SJSA1 (cell line): ENCODE data around the gene TEAD4. TPM values are rescaled to one million over a fixed set of nuclear protein-coding genes. Genes with fewer than 3 reads are reported as not detected.

Experiments used
- DNase-seq, 2 experiments: peaks; one replicate each; pipeline ENCODE4 v3.0.0-alpha.2; 2015 to 2020; ENCODE audit warnings: low spot score in 2 of 2, low read depth in 1 of 2
- H3K27ac ChIP-seq: fragments of 250-450 bp; sonication (Bioruptor Pico); 2 replicates; pipeline ENCODE4 v1.5.1; 2020; ENCODE audit warnings: mild to moderate bottlenecking, moderate library complexity
- H3K27me3 ChIP-seq: fragments of 250-450 bp; sonication (Bioruptor Pico); replicated peaks from 2 replicates; pipeline ENCODE4 v1.5.1; 2020; ENCODE audit warnings: mild to moderate bottlenecking, moderate library complexity
- H3K36me3 ChIP-seq: fragments of 250-450 bp; sonication (Bioruptor Pico); 2 replicates; pipeline ENCODE4 v1.5.1; 2020; ENCODE audit warnings: mild to moderate bottlenecking
- H3K4me1 ChIP-seq: fragments of 250-450 bp; sonication (Bioruptor Pico); replicated peaks from 2 replicates; pipeline ENCODE4 v1.6.1; 2021; ENCODE audit warnings: mild to moderate bottlenecking
- H3K4me3 ChIP-seq: fragments of 250-450 bp; sonication (Bioruptor Pico); 2 replicates; pipeline ENCODE4 v1.5.1; 2020; ENCODE audit warnings: mild to moderate bottlenecking
- H3K9me3 ChIP-seq: fragments of 250-450 bp; sonication (Bioruptor Pico); replicated peaks from 2 replicates; pipeline ENCODE4 v1.5.1; 2020; ENCODE audit warnings: mild to moderate bottlenecking
- total RNA-seq: library from RNA; depleted of rRNA; stranded (reverse); fragments of >200 nt; shearing (Covaris generic); gene quantifications from 2 replicates; pipeline ENCODE4 v1.2.3, GENCODE V29; 2014; rRNA removed

The TEAD4 gene
- 36.6 and 51.2 TPM in 2 replicates for total RNA-seq

- peak within 1 kb of the TSS; percentile 98 for H3K27ac ChIP-seq
- peaks cover 35% of the 10 kb centered on the region for H3K36me3 ChIP-seq
- peaks cover 47% of the 10 kb centered on the region for H3K4me1 ChIP-seq
- H3K27me3 ChIP-seq, result no peaks in the 10 kb centered on the region
- peak within 1 kb of the TSS; percentile 96 for H3K4me3 ChIP-seq
- H3K9me3 ChIP-seq, result 0 out of 2 replicates have a peak, but pooled peaks cover 4% of the 10 kb centered on the region
- DNase-seq, result peak; percentile 81 to 95
Observed at GRCh38 chr12:2959192-2959504, at the start of gene TEAD4. Gene TEAD4, plus strand, starts transcription at chr12:2959397.

- Histone ChIP-seq H3K27me3 (no peaks in the 10 kb centered on the region), H3K36me3 (peaks cover 46% of the 10 kb centered on the region), H3K27ac (no peak overlapping the region), H3K4me1 (no peaks in the 10 kb centered on the region), H3K4me3 (no peak overlapping the region), H3K9me3 (no peaks in the 10 kb centered on the region; the same call in 1 of the 2 replicates)
- DNase-seq, result no peak
Observed at GRCh38 chr12:2912216-2912575, 47.0 kb upstream of the TEAD4 start.

DNA sequence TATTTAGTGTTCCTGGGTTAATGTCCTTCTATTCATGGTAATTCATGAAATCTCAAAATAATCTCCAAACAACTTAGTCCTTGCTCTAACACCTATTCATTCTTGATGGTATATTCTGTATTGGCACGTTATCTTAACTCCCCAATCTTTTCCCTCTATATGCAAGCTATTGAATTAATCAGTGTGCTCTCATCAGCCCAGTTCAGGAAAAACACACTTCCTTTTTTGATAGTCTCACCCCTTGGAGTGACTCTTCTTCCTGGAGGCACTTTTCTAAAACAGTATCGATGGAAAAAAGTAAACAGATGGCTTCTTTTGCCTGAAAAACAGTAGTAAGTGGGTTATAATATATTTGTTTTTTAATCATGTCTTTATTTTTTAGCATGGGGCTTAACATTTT lies 39.9 kb upstream of the TEAD4 start:
- DNase-seq, result no peak
- H3K27me3 ChIP-seq, result no peaks in the 10 kb centered on the region
- no peaks in the 10 kb centered on the region; the same call in 1 of the 2 replicates for H3K9me3 ChIP-seq
- no peak overlapping the region for H3K27ac ChIP-seq
- peaks cover 66% of the 10 kb centered on the region for H3K36me3 ChIP-seq
- no peak overlapping the region for H3K4me3 ChIP-seq
- peaks cover 8% of the 10 kb centered on the region for H3K4me1 ChIP-seq

DNA sequence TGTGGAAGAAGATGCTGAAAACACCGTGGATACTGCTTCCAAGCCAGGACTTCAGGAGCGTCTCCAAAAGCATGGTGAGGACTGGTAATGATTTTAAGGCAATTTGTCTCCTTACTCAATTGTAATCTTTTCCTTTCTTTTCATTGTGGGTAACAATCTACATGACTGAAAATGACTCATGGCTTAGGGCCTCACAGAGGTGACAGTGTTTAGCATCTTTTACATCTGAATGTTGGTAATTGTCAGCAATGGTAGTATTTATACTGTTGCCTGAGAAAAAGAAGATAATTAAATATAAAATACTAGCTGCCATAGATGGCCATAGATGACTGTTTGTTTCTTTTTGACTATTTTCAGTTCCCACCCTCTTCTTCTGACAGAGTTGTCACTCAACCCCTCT lies 36.9 kb upstream of the TEAD4 start:
- Histone ChIP-seq H3K4me1 (peaks cover 18% of the 10 kb centered on the region), H3K9me3 (no peaks in the 10 kb centered on the region), H3K4me3 (no peak overlapping the region), H3K36me3 (peaks cover 66% of the 10 kb centered on the region), H3K27me3 (no peaks in the 10 kb centered on the region), H3K27ac (no peak overlapping the region)
- DNase-seq, result peak in 1 of 2 experiments; percentile 28

- no peak overlapping the region for H3K4me3 ChIP-seq
- peaks cover 71% of the 10 kb centered on the region for H3K36me3 ChIP-seq
- no peak for DNase-seq
- H3K27ac ChIP-seq, result no peak overlapping the region
- no peaks in the 10 kb centered on the region for H3K9me3 ChIP-seq
- H3K4me1 ChIP-seq, result peaks cover 18% of the 10 kb centered on the region
- no peaks in the 10 kb centered on the region for H3K27me3 ChIP-seq
Observed at GRCh38 chr12:2923057-2923456, 36.1 kb upstream of the TEAD4 start.

GRCh38 chr12:2924019-2924418 lies 35.2 kb upstream of the TEAD4 start:
- H3K9me3 ChIP-seq, result no peaks in the 10 kb centered on the region
- H3K36me3 ChIP-seq, result peaks cover 78% of the 10 kb centered on the region
- no peak overlapping the region for H3K4me3 ChIP-seq
- no peaks in the 10 kb centered on the region for H3K27me3 ChIP-seq
- DNase-seq, result no peak
- H3K4me1 ChIP-seq, result peaks cover 18% of the 10 kb centered on the region
- no peak overlapping the region for H3K27ac ChIP-seq

GRCh38 chr12:2925322-2925995 lies 33.7 kb upstream of the TEAD4 start:
- H3K4me1 ChIP-seq, result peaks cover 18% of the 10 kb centered on the region
- H3K36me3 ChIP-seq, result peaks cover 82% of the 10 kb centered on the region
- H3K4me3 ChIP-seq, result no peak overlapping the region
- no peaks in the 10 kb centered on the region for H3K27me3 ChIP-seq
- H3K9me3 ChIP-seq, result no peaks in the 10 kb centered on the region
- no peak overlapping the region for H3K27ac ChIP-seq
- DNase-seq, result peak in 1 of 2 experiments; percentile 13

GRCh38 chr12:2930865-2931264 lies 28.3 kb upstream of the TEAD4 start:
- peaks cover 85% of the 10 kb centered on the region for H3K36me3 ChIP-seq
- H3K27me3 ChIP-seq, result no peaks in the 10 kb centered on the region
- no peak overlapping the region for H3K27ac ChIP-seq
- H3K4me1 ChIP-seq, result peaks cover under 1% of the 10 kb centered on the region
- H3K9me3 ChIP-seq, result no peaks in the 10 kb centered on the region
- no peak for DNase-seq
- H3K4me3 ChIP-seq, result no peak overlapping the region

DNA sequence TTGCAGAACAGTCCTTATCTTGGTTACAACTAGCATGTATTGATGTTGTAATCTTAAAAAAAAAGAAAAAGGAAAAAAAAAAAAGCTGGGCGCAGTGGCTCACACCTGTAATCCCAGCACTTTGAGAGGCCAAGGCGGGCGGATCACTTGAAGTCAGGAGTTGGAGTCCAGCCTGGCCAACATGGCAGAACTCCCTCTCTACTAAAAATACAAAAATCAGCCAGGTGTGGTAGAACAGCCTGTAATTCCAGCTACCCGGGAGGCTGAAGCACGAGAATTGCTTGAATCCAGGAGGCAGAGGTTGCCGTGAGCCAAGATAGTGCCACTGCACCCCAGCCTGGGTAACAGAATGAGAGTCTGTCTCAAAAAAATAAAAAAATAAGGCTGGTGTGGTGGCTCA lies 25.6 kb upstream of the TEAD4 start:
- no peak for DNase-seq
- Histone ChIP-seq H3K27ac (no peak overlapping the region), H3K36me3 (peaks cover 79% of the 10 kb centered on the region), H3K27me3 (no peaks in the 10 kb centered on the region), H3K9me3 (no peaks in the 10 kb centered on the region), H3K4me3 (no peak overlapping the region), H3K4me1 (no peaks in the 10 kb centered on the region)

DNA sequence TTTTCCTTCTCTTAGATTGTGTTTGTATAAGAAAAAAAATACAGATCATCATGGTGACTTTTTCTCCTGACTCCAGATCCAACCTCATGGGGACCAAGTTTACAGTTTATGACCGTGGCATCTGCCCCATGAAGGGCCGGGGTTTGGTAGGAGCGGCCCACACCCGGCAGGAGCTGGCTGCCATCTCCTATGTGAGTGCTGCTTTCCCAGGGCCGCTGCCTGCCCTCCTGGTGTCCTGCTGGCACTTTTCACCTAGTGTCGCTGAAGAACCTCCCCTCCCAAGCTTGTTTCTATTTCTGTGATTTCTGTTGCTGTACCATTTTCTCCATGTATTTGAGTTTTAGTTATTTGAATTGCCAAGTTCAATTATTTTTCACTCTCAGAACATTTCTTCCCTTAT lies 24.8 kb upstream of the TEAD4 start:
- no peak overlapping the region for H3K27ac ChIP-seq
- peaks cover 81% of the 10 kb centered on the region for H3K36me3 ChIP-seq
- DNase-seq, result no peak

DNA sequence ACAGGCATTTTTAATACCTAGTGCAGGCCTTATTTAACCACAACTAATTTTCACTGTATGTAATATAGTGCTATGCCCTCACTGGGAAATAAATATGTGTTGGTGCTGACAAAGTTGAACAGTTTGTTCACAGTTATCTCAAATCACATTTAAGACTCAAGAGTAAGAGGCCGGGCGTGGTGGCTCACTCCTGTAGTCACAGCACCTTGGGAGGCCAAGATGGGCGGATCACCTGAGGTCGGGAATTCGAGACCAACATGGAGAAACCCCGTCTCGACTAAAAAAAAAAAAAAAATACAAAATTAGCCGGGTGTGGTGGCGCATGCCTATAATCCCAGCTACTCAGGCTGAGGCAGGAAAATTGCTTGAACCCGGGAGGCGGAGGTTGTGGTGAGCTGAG lies 22.9 kb upstream of the TEAD4 start:
- Histone ChIP-seq H3K4me3 (no peak overlapping the region), H3K27ac (no peak overlapping the region), H3K27me3 (no peaks in the 10 kb centered on the region), H3K9me3 (no peaks in the 10 kb centered on the region), H3K4me1 (no peaks in the 10 kb centered on the region), H3K36me3 (peaks cover 80% of the 10 kb centered on the region)
- DNase-seq, result no peak

More for the DNA sequence above, 24.8 kb upstream of the TEAD4 start:
- H3K27me3 ChIP-seq, result no peaks in the 10 kb centered on the region
- no peaks in the 10 kb centered on the region for H3K4me1 ChIP-seq
- H3K9me3 ChIP-seq, result no peaks in the 10 kb centered on the region
- no peak overlapping the region for H3K4me3 ChIP-seq

GRCh38 chr12:2937500-2937899 lies 21.7 kb upstream of the TEAD4 start:
- no peak overlapping the region for H3K4me3 ChIP-seq
- H3K27ac ChIP-seq, result no peak overlapping the region
- H3K27me3 ChIP-seq, result no peaks in the 10 kb centered on the region
- peaks cover 75% of the 10 kb centered on the region for H3K36me3 ChIP-seq
- no peak for DNase-seq
- H3K9me3 ChIP-seq, result no peaks in the 10 kb centered on the region
- no peaks in the 10 kb centered on the region for H3K4me1 ChIP-seq

GRCh38 chr12:2939191-2939590 lies 20.0 kb upstream of the TEAD4 start:
- Histone ChIP-seq H3K27me3 (no peaks in the 10 kb centered on the region), H3K4me3 (no peak overlapping the region), H3K27ac (no peak overlapping the region), H3K36me3 (peaks cover 61% of the 10 kb centered on the region), H3K4me1 (no peaks in the 10 kb centered on the region), H3K9me3 (no peaks in the 10 kb centered on the region)
- DNase-seq, result no peak

DNA sequence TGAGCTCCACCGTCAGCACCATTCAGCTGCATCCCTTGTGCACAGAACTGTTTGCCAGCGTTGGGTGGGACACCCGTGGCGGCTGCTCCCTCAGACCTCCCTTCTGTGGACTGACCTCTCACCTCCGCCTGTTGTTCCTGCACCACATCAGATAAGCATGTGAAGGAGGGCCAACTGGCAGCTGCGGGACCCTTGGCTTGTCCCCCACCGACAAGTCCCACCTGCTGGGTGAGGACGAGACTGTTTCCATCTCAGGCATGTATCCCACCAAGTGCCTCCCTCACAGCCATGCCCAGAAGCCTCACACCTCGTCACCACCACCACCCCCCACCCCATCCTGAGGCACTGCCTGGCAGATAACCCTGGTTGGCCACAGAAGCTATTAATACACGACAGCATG lies 18.6 kb upstream of the TEAD4 start:
- Histone ChIP-seq H3K9me3 (no peaks in the 10 kb centered on the region), H3K4me3 (no peak overlapping the region), H3K27ac (no peak overlapping the region), H3K4me1 (no peaks in the 10 kb centered on the region), H3K27me3 (no peaks in the 10 kb centered on the region), H3K36me3 (peaks cover 48% of the 10 kb centered on the region)
- no peak for DNase-seq

GRCh38 chr12:2941524-2941923 lies 17.7 kb upstream of the TEAD4 start:
- H3K27ac ChIP-seq, result no peak overlapping the region
- no peaks in the 10 kb centered on the region for H3K27me3 ChIP-seq
- H3K36me3 ChIP-seq, result peaks cover 41% of the 10 kb centered on the region
- no peaks in the 10 kb centered on the region for H3K9me3 ChIP-seq
- H3K4me3 ChIP-seq, result no peak overlapping the region
- no peak for DNase-seq
- H3K4me1 ChIP-seq, result no peaks in the 10 kb centered on the region
